Mesenteric fat pad (tissue), 1 donor: Measurements from ENCODE around the gene INPP5D. TPM values are rescaled to one million over a fixed set of nuclear protein-coding genes. Genes with fewer than 3 reads are reported as not detected.

Experiments used
- DNase-seq: peaks from one replicate; pipeline ENCODE4 v3.0.0-alpha.2; 2020; ENCODE audit warnings: low spot score
- total RNA-seq: library from RNA; stranded (reverse); fragmentation: NEBNext Ultra II Directional; extraction: Animal tissue kit (Norgen Biotek cat#: 25700); gene quantifications from one replicate; pipeline ENCODE4 v1.2.1, GENCODE V29; 2021
- donor health status: DM: yes; HTN: yes; CAD: no.

INPP5D gene
- total RNA-seq, 1 donor from 2014 or later: 28.8 TPM

DNA sequence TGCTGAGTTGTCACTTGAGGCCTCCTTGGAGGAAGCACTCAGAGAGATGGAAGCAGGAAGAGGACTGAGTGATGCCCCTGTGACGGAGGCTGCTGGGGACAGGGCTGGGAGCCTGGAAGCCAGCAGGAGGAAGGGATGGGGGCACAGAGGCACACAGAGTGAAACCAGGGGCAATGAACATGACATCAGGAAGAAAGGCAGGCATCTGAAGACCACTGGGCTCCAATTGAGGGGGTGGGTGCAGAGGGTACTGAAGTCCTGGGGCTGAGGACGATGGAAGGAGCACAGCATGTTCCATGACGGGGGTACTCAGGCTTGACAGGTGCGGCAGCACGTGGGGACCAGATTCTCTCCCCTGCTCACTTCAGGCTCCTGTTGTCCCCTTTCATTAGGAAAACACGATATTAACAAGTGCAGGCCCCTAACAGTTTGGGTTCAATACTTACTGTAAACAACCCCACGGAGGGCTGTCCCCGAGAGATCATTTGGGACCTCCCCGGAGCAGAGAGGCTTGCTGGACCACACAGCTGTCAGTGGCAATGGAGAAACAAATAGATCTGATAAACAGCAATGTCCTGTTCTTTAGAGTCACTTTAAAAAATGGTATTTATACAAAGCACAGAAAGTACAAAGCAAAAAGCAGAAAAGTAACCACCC lies 8.7 kb downstream of the INPP5D start:
- DNase-seq: no peak

DNA sequence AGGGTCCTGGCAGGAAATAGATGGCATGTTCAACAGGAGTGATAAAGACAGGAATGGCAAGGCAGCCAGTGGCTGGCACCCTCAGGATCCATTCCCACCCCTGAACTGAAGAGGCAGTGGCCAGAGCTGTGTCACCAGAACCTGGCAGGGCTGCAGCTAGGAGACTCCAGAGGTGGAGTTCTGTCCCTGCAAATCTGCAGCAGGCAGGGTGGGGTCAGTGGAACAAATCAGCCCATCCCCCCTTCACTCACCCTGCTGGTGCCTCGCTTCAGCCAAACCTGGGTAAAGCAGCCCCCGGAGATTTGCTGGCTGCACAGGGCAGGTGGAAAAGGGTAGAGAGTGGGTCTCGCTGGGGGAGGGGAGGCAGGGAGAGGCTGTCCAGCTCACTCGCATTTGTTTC lies 12.7 kb downstream of the INPP5D start:
- DNase-seq: no peak

DNA sequence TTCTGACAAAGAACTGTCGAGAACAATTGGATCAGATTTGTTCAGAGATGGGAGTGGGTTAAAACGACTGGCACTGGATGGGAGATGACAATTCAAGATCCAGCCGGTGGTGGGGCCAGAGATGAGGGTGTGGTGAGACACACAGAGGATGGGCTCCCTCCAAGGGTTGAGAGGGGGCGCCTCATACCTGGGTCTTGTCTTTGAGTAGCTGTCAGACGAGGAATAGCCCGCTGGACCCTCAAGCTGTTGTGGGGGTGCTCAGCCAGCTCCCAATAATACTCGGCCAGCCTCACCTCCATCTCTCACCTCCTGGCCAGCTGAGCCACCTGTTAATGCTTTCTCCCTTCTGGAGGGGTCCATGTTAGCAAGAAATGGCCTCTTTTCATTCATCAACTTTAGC lies 14.0 kb downstream of the INPP5D start:
- peak; percentile 84 for DNase-seq

DNA sequence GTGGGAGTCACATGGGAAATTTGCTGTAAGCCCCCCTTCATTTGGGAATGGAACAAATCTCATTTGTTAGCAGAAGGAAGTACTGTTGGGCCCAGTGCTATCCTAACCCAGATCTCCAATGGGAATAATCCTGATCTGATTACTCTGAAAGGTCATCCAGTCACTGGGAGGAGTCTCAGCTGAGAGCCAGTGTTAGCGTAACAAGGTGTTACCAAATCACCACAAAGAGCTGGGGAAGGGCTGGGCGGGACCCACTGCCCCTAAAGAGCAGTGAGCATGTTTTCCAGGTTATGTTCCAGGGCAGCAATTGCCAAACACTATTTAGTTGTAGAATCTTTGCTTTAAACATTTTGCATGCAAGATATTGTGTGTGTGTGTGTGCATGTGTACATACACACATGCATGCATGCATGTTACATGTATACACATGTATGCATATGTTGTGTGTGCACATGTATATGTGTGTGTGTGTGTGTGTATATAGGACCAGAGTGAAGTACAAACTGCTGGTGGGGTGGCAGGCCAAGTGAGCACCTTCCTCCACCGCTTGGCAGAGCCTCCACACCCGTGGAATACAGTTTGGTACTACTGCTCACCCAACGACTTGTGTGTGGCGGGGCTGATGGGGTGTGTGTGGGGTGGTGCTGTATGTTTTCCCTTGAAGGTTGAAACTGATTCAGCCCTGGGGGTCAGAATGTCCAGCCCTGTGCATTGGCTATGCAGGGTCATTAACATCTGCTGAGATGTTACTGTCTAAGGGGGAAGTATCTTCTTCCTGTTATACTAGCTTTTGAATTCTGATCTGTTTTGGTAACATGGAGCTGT lies 15.2 kb downstream of the INPP5D start:
- DNase-seq: peak; percentile 69

DNA sequence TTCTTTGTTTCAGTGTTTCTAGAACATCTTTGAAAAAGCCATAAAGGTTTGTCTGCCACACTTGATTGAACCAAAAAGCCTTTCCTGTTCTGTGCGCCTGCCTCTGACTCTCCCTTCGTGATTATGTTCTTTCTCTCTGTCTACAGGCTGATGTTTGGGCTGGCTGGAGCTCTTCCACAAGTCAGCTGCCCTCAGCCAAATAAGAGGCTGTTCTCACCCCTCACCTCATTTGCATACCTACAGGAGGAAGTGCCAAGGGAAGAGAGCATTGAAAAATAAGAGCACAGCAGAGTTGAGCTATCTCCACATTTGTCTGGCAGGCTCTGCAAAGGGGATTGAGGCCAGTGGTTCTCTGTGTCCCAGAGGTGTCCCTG lies 15.8 kb downstream of the INPP5D start:
- DNase-seq: no peak

DNA sequence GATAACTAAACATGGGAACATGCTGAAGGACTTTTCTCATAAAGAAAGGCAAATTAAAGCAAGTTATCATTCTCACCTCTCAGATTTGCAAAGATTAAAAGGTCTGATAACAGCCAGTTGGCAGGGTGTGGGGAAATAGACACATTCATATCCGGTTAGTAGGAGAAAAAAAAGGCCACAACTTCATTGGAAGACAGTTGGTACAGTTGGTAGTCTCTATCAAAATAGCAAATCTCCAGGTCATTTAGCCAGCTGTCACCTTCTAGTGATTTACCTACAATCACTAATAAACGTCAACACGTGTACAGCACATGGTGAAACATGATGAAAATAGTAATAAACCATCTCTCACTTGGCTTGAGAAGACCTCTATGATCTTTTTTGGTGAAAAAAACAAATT lies 16.6 kb downstream of the INPP5D start:
- no peak for DNase-seq

DNA sequence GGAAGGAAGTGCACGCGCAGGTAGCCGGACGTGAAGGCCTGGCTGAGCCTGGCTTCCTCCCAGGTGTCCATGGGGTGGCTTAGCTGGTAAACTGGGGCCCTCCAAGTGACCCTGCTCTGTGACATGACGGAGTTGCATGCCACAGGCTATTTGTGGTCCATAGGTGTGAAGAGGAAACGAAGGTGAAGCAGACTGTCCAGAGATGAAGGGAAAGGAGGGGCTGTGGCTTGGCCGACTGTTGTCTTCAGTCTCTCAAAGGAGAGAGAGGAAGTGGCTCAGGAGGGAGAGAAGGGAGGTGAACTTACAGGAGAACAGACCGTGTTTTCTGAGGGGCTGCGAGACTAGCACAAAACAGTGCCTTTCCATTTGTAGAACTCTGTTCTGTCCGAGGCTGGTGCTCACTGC lies 19.3 kb downstream of the INPP5D start:
- peak; percentile 45 for DNase-seq

DNA sequence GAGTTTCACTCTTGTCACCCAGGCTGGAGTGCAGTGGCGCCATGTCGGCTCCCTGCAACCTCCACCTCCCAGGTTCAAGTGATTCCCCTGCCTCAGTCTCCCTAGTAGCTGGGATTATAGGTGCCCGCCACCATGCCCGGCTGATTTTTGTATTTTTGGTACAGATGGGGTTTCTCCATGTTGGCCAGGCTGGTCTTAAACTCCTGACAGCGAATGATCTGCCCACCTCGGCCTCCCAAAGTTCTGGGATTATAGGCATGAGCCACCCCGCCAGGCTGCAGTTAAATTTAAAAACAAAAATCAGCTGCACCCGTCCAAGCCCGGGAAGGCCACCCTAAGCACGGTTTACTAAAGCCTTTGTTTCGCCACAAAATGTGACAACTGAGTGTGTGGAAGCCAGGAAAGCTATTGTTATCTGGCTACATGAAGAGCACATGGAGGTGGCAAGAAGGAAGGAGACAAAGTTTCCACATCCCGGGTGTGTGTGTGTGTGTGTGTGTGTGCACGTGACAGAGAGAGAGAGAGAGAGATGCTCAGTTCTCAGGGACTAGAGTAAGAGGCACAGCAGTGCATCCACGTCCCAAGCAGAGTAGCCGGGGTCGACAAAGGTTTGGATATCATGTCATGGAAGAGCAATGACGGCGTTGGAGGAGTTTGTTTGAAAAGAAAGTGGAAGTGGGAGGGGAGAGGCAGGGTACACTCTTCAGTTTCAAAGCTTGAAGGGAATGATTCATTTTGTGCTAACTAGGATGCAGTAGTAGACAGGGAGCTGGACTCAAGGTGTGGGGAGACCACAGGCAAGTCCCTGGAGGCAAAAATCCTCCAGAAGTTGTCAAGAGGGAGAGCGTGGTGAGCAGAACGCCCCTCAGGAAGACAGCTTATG lies 20.1 kb downstream of the INPP5D start:
- DNase-seq: peak; percentile 57

DNA sequence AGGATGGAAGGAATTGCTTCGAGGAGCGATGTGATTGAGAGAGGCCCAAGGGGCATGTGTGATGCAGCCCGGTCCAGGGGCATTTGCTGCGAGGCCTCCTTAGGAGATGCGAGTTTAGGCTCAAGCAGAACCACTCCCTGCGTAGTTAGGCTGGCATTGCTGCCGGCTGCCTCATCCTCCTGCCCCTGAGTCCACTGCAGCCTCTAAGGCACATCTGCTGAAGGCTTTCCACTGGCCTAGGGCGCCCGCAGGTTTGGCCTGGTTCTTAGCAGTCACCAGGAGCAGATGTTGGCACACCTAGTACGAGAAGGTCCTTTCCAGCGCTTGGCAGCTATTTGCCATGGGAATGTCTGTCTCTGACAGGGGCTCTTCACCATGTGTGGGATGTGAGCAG lies 20.7 kb downstream of the INPP5D start:
- DNase-seq: peak; percentile 73

DNA sequence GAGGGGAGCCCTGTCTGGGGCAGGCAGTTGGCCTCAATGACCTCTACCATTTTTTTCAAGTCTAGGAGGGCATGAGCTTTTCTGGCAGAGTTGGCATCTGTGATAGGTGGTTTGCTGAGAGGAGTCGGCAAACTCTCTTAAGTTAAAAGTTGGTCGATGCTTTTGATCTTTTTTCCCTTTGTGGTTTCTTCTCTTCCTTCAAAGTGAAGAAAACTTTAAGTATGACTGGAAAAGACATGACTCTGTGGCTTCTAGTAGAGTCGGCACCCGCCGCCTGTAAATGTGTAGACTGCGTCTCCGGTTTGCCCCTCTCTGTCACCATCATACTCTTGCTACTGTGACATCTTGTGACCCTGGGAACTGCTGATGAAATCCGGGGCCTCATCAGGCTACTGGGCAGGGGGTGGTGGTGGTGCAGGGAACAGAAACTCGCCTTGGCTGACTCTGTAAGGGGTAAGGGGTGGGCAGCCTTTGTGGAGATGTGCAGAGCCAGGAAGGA lies 21.1 kb downstream of the INPP5D start:
- DNase-seq: peak; percentile 51

DNA sequence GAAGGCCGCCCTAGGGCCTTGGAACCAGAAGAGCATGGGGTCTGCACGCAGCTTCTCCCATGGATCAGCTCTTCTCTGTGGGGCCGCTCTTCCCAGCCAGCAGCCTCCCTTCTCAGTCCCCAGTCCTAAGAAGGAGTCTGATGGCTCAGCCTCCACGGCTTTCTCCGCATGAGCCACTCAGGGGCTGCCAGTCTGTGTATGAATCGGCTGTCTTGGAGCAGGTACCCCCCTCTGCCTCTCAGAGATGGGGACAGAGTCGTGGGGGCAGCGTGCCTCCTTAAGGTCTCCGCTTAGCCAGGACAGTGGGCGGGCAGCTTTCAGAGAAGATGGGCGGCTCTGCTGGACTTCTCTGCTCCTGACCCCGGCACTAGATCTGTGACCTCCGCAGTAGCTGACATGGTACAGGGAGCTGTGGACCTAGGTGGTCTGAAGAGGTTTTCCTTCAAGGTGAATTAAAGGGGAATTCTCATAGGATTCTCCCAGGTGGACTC lies 21.6 kb downstream of the INPP5D start:
- peak; percentile 62 for DNase-seq

DNA sequence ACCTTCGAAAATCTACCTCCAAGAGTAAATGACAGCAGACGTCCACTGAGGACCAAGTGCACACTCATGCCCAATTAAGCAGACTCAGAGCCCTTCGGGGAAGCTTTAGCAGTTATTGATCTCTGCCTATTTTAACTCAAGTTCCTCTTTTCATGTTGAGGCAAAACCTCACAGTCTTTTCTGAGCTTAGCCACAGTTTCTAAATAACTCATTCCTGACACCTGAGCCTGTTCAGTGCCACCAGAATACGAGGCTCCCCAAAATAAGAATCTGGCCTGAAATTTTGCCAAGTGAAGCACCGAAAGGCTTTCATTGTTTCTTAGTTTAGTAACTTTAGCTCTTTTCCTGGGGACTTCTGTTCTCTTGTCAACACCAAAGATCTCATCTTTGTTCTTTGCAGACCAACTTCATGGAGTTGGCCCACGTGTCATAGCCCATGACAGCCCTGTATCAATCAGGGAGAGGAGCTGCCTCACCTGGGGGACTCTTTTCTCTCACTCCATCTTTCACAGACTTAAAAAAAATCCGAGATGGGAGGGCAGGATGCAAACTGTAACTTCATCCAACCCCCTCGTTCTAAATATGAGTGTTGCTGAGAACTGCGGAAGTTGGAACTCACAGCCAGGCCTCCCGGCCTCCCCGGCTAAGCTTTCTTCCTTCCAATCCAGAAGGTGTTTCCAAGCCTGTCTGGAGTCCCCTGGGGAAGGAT lies 22.2 kb downstream of the INPP5D start:
- DNase-seq: peak; percentile 51

DNA sequence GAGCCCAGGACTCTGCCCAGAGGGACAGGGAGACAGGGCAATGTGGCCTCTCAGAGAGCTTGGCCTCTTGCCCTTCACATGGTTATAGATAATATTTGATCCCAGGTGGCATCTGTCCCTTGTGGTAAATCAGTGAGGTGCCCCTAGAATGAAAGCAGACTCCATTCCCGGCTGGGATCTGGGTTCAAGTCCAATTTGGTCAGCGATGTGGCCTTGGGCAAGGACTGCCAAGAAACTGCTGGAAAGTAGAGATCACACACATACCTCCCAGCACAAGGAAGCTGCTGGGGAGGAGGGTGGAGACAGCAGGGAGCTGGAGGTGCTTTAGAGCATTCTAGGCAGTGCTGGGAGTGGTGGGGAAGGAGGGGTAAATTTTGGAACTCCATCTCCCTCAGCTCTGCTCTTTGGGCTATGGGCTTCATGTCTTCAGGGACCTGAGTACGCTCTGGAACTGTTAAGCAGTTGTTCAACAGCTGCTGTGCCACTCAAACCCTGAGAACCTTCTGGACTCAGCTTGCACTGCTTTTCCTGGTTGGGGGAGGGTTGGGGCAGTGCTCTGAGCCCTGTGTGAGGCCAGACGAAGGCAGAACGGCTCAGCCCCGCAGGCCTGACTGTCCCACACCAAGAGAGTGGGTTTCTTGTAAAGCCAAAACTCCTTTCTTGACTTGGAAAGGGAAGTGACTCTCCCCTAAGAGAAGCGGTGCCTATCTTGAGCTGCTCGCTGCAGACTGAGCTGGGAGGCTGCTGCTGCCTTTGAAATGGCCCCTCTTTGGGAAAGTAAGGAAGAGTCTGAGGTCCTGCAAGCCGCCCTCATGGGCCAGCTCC lies 23.0 kb downstream of the INPP5D start:
- DNase-seq: peak; percentile 81

DNA sequence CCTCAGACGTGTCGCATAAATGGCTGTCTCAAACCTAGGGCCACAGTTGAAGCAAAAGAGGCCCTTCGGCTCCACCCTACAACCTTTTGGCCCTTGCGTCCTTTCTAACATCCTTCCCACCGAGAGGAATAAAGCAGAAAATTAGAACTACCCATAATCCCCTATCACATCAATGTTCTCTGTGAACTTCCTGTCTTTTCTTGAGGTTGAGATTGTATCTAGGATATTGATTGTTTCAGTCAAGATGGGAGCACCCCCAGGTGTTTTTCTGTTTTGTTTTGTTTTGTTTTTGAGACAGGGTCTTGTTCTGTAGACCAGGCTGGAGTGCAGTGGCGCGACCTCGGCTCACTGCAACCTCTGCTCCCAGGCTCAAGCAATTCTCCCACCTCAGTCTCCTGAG lies 23.6 kb downstream of the INPP5D start:
- DNase-seq: no peak

DNA sequence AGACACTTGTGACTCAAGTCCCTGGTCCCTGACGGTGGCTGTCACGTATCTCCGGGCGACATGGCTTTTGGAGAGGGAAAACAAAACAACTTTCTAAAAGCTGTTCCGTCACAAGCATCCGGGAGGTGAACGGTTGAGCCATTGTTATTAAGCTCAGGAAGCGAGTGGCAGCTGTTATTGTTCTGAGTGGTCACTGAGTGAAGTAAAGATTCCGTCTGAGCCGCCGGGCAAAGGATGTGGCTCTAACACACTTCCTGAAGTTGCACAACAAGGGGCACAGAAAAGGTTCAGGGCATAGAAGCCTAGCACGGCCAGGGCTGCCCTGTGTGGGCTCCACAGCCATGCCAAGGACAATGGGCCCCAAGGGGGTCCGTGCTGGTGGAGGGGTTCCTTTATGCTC lies 24.3 kb downstream of the INPP5D start:
- peak; percentile 88 for DNase-seq

DNA sequence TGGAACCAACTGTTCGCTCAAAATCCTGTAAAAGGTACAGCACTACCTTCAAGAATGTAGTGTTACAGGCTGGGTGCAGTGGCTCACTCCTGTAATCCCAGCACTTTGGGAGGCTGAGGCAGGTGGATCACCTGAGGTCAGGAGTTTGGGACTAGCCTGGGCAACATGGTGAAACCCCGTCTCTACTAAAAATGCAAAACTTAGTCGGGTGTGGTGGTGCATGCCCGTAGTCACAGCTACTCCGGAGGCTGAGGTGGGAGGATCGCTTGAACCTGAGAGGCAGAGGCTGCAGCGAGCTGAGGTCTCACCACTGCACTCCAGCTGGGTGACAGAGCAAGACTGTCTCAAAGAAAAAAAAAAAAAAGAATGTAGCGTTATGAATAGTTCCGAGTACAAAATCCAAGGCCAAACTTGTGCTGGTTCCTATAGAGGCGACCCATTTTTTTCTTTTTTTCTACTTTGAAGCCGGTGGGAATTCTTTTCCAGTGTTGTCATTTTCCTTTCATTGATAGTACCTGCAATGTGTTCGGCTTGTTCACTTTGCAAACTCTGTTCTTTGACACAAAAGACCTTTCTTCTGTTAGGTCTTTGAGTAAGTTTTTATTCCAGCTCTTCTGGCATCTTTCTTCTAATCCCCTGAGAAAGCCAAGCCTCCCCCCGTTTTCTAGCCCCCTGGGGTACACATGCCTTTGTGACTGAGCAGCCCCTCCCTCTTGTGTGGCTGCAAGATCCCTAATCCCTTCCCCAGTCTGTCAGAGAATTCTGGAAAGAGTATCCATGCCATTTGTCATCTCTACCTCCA lies 25.1 kb downstream of the INPP5D start:
- DNase-seq: peak; percentile 37

DNA sequence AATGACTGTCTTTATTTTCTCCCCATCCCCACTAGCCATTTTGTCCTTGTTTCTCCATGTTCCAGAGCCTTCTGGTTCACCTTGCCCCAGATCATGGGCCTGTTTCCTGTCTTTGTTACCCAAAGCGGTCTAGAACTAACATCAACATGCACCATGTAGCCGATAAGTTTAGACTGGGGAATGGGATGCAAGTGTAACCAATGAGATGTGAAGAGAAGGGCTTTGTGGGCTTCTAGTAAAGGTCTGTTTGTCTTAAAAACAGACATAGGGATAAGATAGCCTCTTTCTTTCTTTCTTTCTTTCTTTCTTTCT lies 25.7 kb downstream of the INPP5D start:
- DNase-seq: no peak

DNA sequence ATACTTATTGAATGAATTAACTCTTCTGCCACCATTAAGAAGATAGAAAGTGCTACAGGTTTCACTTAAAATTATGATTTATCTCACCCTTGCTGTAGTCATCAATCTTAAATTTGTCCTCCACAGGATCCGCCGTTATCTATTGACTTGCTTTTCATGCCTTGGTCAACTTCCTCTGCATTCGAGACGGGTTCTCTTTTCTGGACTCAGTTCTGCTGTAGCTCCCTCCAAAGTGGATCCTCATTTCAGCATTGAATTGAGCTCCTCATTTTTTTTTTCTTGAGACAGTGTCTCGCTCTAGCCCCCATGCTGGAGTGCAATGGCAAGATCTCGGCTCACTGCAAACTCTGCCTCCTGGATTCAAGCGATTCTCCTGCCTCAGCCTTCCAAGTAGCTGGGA lies 27.6 kb downstream of the INPP5D start:
- DNase-seq: no peak

DNA sequence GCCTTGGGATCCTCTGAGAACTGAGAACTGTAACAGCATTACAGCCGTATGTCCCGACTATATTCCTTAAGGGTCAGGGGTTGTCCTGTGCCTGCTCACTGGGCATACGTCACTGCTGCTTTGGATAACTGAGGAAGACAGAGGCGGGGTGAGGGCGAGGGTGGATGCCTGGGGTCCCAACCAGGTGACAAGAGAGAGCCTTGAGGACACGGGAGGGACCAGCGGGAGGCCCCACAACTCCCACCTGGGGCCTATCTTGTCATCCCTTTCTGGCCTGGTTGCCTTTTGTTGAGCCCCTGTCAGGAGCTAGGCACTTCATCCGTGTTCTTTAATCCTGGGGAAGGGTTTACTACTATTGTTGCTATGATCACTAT lies 28.8 kb downstream of the INPP5D start:
- no peak for DNase-seq
